Natural killer cell (primary cell): ENCODE results near the gene CBLN2. TPM values are rescaled to one million over a fixed set of nuclear protein-coding genes. Genes with fewer than 3 reads are reported as not detected.

ENCODE experiments used
- ATAC-seq, 3 donors: fragments of 150-1000 bp in 2 of 3; fragments of 200-7000 bp in 1 of 3; cut with Tn5 transposase; 1 replicate in 1 of 3; 2 replicates in 2 of 3; pipeline ENCODE4 v1.10.0; 2021; ENCODE audit warnings: mild to moderate bottlenecking in 2 of 3, moderate library complexity in 2 of 3
- DNase-seq, 2 donors: peaks; one replicate each; pipeline versions ENCODE4 v3.0.0 to v3.0.0-alpha.2; 2013 to 2021; ENCODE audit warnings: mixed read lengths in 1 of 2
- H3K27ac ChIP-seq: one replicate; pipeline ENCODE4 v1.5.1; 2013; ENCODE audit warnings: mild to moderate bottlenecking, low read length
- H3K27me3 ChIP-seq: one replicate; pipeline ENCODE4 v1.6.1; 2013; ENCODE audit warnings: low read length; ENCODE audit not compliant: control insufficient read depth, insufficient read depth
- H3K36me3 ChIP-seq: one replicate; pipeline ENCODE4 v1.6.1; 2013; ENCODE audit warnings: low read length; ENCODE audit not compliant: control insufficient read depth, insufficient read depth
- H3K4me1 ChIP-seq: one replicate; pipeline ENCODE4 v1.6.1; 2013; ENCODE audit warnings: low read length; ENCODE audit not compliant: control insufficient read depth, insufficient read depth
- H3K4me3 ChIP-seq: one replicate; pipeline ENCODE4 v1.5.1; 2013; ENCODE audit warnings: low read length
- H3K9me3 ChIP-seq: one replicate; pipeline ENCODE4 v1.6.1; 2013; ENCODE audit warnings: low read length; ENCODE audit not compliant: control insufficient read depth, insufficient read depth
- H3K27ac Mint-ChIP-seq, 2 donors: one replicate each; pipeline ENCODE4 v1.8.0; 2022; ENCODE audit warnings: mild to moderate bottlenecking in 2 of 2, mixed read lengths in 2 of 2, moderate library complexity in 1 of 2
- H3K27me3 Mint-ChIP-seq, 2 donors: one replicate each; pipeline ENCODE4 v1.8.0; 2022; ENCODE audit warnings: low read depth in 2 of 2, mixed read lengths in 2 of 2
- H3K36me3 Mint-ChIP-seq: one replicate; pipeline ENCODE4 v1.8.0; 2022; ENCODE audit warnings: mixed read lengths
- H3K4me1 Mint-ChIP-seq, 2 donors: one replicate each; pipeline ENCODE4 v1.8.0; 2022; ENCODE audit warnings: mixed read lengths in 2 of 2
- H3K4me3 Mint-ChIP-seq: one replicate; pipeline ENCODE4 v1.8.0; 2022; ENCODE audit warnings: mild to moderate bottlenecking, moderate library complexity, mixed read lengths
- H3K9me3 Mint-ChIP-seq, 2 donors: one replicate each; pipeline ENCODE4 v1.8.0; 2022; ENCODE audit warnings: mixed read lengths in 2 of 2
- CTCF ChIP-seq: fragments of 200-600 bp; IDR thresholded peaks from one replicate; pipeline ENCODE4 v1.8.0; 2022; ENCODE audit warnings: antibody characterized with exemption
- WGBS: methylation state at CpG from one replicate; pipeline ENCODE4 v1.1.7; 2013; ENCODE audit warnings: missing lambda C conversion rate; ENCODE audit not compliant: insufficient coverage; 5-methylcytosine and 5-hydroxymethylcytosine counted together
- intact Hi-C: fragments of 100-400 bp; cut with micrococcal nuclease; formaldehyde crosslinking; loops from one replicate; pipeline ENCODE4 v1.14.2; 2022
- total RNA-seq, 4 donors: library from RNA; stranded (reverse); fragments of 120-200 nt in 1 of 4; gene quantifications; one replicate each; pipeline versions ENCODE4 v1.2.3 to v1.2.4, GENCODE V29; 2013 to 2022

CBLN2 gene
- total RNA-seq, 3 donors from 2014 or later (not counting 1 experiment from before 2014, with no cell fraction given), result not detected

- Histone ChIP-seq H3K27me3 (peaks cover 5% of the 10 kb centered on the region), H3K4me1 (no peaks in the 10 kb centered on the region), H3K27ac (no peak overlapping the region), H3K36me3 (no peaks in the 10 kb centered on the region), H3K4me3 (no peak overlapping the region), H3K9me3 (no peaks in the 10 kb centered on the region)
- ATAC-seq (no peak), DNase-seq (no peak)
- intact Hi-C loops, result no loop called here
- peaks cover 7% of the 10 kb centered on the region for H3K36me3 Mint-ChIP-seq
- 71% methylated on average over 5 of the region's 5 CpGs for WGBS
- H3K4me3 Mint-ChIP-seq, result no peak overlapping the region
- no peak for TF ChIP-seq CTCF
- H3K27me3 Mint-ChIP-seq, result peaks cover 16 to 17% of the 10 kb centered on the region in 2 donors
- H3K27ac Mint-ChIP-seq, result no peak overlapping the region
- H3K4me1 Mint-ChIP-seq, result no peaks in the 10 kb centered on the region
- peaks cover 0 to 2% of the 10 kb centered on the region in 2 donors for H3K9me3 Mint-ChIP-seq
These were observed 4.2 kb downstream of the CBLN2 start for GRCh38 chr18:72539901-72540300.

- Mint-ChIP-seq H3K36me3 (no peaks in the 10 kb centered on the region), H3K27me3 (no peaks in the 10 kb centered on the region), H3K9me3 (peaks cover 3% of the 10 kb centered on the region in 2 donors), H3K4me3 (no peak overlapping the region), H3K27ac (no peak overlapping the region), H3K4me1 (no peaks in the 10 kb centered on the region)
- Histone ChIP-seq H3K4me3 (no peak overlapping the region), H3K4me1 (no peaks in the 10 kb centered on the region), H3K27me3 (no peaks in the 10 kb centered on the region), H3K27ac (no peak overlapping the region), H3K36me3 (no peaks in the 10 kb centered on the region), H3K9me3 (no peaks in the 10 kb centered on the region)
- DNase-seq, result no peak
- no peak for ATAC-seq
- intact Hi-C loops, result no loop called here
- 88% methylated on average over 1 of the region's 1 CpG for WGBS
- no peak for TF ChIP-seq CTCF
These were observed 13.5 kb downstream of the CBLN2 start for GRCh38 chr18:72530622-72531021.

- no peak overlapping the region for H3K27ac ChIP-seq
- H3K9me3 ChIP-seq, result peaks cover 3% of the 10 kb centered on the region
- H3K4me3 ChIP-seq, result no peak overlapping the region
- intact Hi-C loops, result no loop called here
- Mint-ChIP-seq H3K27ac (no peak overlapping the region), H3K9me3 (peaks cover 0 to 12% of the 10 kb centered on the region in 2 donors), H3K4me1 (no peaks in the 10 kb centered on the region), H3K27me3 (no peaks in the 10 kb centered on the region), H3K4me3 (no peak overlapping the region), H3K36me3 (no peaks in the 10 kb centered on the region)
- no peak for ATAC-seq
- no peaks in the 10 kb centered on the region for H3K27me3 ChIP-seq
- no peak for TF ChIP-seq CTCF
- H3K36me3 ChIP-seq, result no peaks in the 10 kb centered on the region
- H3K4me1 ChIP-seq, result no peaks in the 10 kb centered on the region
- no peak for DNase-seq
- WGBS, result 90% methylated on average over 5 of the region's 5 CpGs
These were observed 39.3 kb downstream of the CBLN2 start for GRCh38 chr18:72504866-72505265.

- DNase-seq (no peak), ATAC-seq (no peak)
- H3K36me3 ChIP-seq, result no peaks in the 10 kb centered on the region
- H3K9me3 ChIP-seq, result peaks cover 3% of the 10 kb centered on the region
- WGBS, result 88% methylated on average over 19 of the region's 19 CpGs
- H3K4me3 ChIP-seq, result no peak overlapping the region
- intact Hi-C loops, result no loop called here
- Mint-ChIP-seq H3K4me1 (no peaks in the 10 kb centered on the region), H3K36me3 (no peaks in the 10 kb centered on the region), H3K4me3 (no peak overlapping the region), H3K27me3 (no peaks in the 10 kb centered on the region), H3K27ac (no peak overlapping the region), H3K9me3 (peaks cover 8 to 10% of the 10 kb centered on the region in 2 donors)
- H3K27me3 ChIP-seq, result no peaks in the 10 kb centered on the region
- H3K27ac ChIP-seq, result no peak overlapping the region
- H3K4me1 ChIP-seq, result no peaks in the 10 kb centered on the region
- no peak for TF ChIP-seq CTCF
These were observed 41.3 kb downstream of the CBLN2 start for GRCh38 chr18:72502671-72503431.
